Esophagus squamous epithelium (tissue), 4 donors: ENCODE measurements around the gene ZBTB43.

Experiments
- POLR2A ChIP-seq, 4 donors: fragments of 450-650 bp; IDR thresholded peaks; one replicate each; pipeline ENCODE4 v1.6.1; 2017; ENCODE audit warnings: antibody characterized with exemption in 4 of 4, mild to moderate bottlenecking in 4 of 4, moderate library complexity in 3 of 4
- TF ChIP-seq, protein P1 (sequence below), 6 experiments: fragments of 450-650 bp in 4 of 6; fragments of 200-600 bp in 2 of 6; sonication (generic) in 2 of 6; IDR thresholded peaks; one replicate each; pipeline ENCODE4 v1.5.1; 2016 to 2019; ENCODE audit warnings: antibody characterized with exemption in 6 of 6, mild to moderate bottlenecking in 4 of 6, moderate library complexity in 4 of 6

DNA sequence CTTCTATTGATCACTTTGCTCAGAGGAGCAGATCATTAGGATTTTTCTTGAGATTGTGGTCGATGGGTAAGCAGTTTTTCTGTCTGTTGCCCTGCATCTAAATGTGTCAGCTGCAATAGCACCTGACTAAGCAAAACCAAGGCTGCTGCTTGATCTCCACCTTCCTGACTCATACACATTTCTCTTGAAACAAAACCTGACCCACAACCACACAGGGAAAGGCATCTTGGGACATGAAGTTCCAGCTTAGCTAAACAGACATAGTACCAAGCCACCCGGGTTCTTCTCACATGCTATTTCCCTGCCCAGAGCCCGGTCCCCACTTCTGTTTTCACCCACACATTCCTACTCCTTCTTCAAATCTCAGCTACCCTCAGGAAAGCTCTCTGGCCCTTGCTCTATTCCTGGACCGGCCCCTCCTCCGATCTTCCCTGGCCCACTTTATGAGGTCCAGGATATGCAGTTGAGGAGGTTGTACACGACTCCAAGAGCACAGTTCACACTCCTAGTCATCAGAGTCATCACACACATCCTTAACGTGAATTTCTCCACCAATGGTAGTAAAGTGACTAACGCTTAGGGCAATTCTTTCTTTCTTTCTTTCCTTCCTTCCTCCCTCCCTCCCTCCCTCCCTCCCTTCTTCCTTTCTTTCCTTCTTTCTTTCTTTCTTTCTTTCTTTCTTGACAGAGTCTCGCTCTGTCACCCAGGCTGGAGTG is 16.0 kb upstream of the ZBTB43 start:
- no peak for TF ChIP-seq POLR2A (IDR thresholded peaks at IDR 0.05)
- TF ChIP-seq, protein P1, sequence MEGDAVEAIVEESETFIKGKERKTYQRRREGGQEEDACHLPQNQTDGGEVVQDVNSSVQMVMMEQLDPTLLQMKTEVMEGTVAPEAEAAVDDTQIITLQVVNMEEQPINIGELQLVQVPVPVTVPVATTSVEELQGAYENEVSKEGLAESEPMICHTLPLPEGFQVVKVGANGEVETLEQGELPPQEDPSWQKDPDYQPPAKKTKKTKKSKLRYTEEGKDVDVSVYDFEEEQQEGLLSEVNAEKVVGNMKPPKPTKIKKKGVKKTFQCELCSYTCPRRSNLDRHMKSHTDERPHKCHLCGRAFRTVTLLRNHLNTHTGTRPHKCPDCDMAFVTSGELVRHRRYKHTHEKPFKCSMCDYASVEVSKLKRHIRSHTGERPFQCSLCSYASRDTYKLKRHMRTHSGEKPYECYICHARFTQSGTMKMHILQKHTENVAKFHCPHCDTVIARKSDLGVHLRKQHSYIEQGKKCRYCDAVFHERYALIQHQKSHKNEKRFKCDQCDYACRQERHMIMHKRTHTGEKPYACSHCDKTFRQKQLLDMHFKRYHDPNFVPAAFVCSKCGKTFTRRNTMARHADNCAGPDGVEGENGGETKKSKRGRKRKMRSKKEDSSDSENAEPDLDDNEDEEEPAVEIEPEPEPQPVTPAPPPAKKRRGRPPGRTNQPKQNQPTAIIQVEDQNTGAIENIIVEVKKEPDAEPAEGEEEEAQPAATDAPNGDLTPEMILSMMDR (IDR thresholded peaks at IDR 0.05) = no peak
